GM12801 (cell line): ENCODE measurements around the gene STAT2.

ENCODE experiments used
- TF ChIP-seq, protein P1 (sequence below): IDR thresholded peaks from one replicate; pipeline ENCODE4 v1.5.1; 2011; ENCODE audit warnings: control low read depth; ENCODE audit not compliant: insufficient read length; ENCODE audit errors: extremely low read depth

STAT2 gene

DNA sequence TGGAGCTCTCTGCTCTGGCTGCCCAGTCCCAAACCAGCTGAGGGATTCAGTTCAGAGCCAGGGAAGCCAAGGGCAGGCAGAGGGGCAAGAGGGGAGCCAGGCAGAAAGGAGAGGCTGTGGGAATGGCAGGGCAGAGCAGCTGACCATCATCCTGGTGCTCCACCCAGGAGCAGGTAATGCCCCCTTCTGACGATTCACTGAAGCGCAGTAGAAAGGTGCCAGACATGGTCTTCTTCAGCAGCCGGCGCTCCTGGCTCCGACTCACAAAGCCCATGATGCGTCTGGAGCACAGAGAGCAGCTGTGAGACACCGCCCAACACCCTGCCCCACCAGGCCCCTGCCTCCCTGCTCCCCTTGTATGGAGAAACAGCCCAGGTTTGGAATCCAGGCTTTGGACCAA lies 13.2 kb downstream of the STAT2 start:
- TF ChIP-seq, protein P1, sequence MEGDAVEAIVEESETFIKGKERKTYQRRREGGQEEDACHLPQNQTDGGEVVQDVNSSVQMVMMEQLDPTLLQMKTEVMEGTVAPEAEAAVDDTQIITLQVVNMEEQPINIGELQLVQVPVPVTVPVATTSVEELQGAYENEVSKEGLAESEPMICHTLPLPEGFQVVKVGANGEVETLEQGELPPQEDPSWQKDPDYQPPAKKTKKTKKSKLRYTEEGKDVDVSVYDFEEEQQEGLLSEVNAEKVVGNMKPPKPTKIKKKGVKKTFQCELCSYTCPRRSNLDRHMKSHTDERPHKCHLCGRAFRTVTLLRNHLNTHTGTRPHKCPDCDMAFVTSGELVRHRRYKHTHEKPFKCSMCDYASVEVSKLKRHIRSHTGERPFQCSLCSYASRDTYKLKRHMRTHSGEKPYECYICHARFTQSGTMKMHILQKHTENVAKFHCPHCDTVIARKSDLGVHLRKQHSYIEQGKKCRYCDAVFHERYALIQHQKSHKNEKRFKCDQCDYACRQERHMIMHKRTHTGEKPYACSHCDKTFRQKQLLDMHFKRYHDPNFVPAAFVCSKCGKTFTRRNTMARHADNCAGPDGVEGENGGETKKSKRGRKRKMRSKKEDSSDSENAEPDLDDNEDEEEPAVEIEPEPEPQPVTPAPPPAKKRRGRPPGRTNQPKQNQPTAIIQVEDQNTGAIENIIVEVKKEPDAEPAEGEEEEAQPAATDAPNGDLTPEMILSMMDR, result no peak

DNA sequence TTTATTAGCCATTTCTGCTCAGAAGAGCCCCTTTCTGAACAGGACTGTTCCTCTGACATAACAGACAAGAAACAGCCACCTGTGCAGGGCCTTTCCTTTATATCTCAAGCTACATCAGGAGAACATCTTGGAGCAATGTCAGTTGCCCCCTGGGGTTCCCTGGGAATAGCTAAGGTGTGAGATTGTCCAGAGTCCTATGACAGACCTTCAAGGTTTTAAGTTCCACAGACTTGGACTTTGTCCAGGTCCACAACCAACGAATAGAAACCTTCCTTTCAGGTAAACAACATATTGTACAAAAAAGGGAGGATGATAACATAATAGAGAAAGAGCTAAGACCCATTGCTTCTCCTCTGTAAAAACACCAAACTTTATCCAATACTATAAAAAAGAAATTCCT lies 18.3 kb downstream of the STAT2 start:
- TF ChIP-seq, protein P1, result no peak

DNA sequence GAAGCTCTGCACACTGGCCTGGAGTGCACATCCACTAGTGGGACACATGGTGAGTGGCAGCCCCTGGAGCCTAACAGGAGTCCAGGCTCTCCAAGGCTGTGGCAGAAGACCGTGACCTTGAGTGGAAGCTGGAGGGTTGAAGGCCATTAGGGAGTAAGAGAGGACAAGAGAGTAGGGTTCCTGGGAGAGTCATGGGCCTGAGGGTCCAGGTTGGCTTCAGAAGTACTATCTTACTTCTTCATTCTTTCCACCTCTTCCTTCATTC lies 20.8 kb downstream of the STAT2 start:
- TF ChIP-seq, protein P1, result no peak

DNA sequence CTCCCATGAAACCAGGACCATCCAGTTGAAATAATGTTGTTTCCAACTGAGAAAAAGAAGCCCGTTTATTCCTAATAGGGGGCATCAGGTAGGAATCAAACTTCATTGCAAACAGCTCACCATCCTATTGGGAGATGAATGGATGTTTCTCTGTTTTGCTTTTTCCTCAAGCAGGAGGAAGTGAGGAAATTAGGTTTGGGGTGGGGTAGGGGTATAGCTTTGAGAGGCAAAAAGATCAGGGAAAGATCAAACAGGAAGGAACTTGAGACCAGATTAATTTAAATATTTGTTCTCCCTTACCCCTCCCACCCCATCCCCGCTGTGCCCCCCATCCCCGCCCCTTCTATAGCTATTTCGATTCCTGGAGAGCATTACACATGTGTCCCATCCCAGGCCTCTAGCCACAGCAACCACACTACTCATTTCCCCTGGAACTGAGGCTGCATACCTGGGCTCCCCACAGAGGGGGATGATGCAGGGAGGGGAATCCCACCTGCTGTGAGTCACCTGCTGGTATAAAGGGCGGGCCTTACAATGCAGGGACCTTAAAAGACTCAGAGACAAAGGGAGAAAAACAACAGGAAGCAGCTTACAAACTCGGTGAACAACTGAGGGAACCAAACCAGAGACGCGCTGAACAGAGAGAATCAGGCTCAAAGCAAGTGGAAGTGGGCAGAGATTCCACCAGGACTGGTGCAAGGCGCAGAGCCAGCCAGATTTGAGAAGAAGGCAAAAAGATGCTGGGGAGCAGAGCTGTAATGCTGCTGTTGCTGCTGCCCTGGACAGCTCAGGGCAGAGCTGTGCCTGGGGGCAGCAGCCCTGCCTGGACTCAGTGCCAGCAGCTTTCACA lies 21.4 kb downstream of the STAT2 start, which contains the start of gene IL23A:
TSS of gene IL23A (plus strand) at position 577 of the 850 bp plus-strand sequence. CDS start at position 738, 161 bp downstream.
- TF ChIP-seq, protein P1, result no peak

DNA sequence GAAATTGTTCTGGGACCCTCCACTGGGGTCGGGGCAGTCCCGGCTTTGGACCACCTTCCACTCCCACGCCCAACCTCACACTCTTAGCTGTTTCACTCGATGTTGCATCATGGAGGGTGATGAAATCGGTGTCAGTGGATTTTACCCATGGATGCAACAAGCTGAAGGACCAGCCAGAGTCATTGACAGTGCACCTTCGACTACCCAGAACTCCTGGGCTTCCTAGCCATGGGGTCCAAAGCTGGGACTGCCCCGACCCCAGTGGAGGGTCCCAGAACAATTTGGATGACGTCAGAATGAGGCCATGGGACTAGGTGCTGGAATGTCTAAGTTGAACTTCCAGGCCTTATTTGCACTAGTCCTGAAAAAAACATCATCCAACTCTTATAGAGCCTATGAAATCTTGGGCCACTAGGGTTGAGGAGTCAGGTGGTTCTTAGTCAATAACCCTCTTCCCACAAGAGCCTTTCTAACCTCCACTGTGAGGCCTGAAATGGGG lies 22.1 kb downstream of the STAT2 start:
- TF ChIP-seq, protein P1, result no peak

DNA sequence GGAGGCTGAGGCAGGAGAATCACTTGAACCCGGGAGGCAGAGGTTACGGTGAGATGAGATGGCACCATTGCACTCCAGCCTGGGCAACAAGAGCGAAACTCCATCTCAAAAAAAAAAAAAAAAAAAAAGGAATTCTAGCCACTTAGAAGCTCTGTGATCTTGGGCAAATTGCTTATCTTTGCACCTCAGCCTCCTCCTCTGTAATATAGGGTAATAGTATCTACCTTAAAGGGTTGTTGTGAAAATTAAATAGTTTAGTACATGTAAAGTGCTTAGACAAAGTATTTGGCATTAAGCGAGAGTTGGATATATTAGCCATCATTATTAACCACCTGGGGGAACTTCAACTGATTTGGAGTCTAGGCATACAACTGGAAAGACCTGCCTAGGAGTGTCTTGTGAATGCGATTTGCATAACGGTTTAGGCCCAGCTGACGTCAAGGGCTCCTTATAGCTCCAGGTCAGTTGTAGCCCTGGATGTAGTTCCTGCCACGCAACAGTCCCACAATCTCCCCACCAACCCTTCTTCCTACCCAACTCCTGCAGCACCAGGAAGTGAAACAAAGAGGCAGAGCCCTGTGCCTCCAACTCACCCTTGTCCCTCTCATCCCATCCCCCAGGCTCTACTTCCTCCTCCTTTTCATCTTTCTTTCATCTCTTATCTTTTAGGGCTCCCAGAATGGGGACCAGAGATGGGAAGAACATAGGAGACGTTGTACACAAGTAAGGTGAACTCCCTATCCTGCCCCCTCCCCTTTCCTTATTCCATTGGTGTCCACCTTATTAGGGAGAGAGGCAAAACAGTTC lies 23.3 kb downstream of the STAT2 start:
- TF ChIP-seq, protein P1, result no peak

DNA sequence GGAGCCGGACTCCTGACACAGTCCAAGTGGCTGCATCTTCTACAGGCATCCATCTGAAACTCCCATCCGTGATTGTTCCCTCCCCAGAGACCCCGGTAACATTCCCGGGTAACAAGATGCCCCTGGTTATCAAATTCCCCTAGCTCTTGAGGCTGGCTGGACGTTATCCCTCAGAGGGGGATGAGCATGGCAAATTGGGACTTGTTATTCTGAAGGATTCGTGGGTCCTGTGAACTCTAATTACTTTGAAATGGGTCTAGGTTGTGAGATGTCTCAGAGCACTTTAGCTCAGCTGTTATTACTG lies 25.5 kb downstream of the STAT2 start:
- TF ChIP-seq, protein P1, result no peak
